OCI-M2 (cell line): ENCODE measurements around the gene PHYKPL.
"Not testable (repeated sequence)": the region's sequence is repeated elsewhere in the genome, so short reads cannot be mapped to it uniquely, and the experiment has no call there.

ENCODE experiments used
- DNase-seq: peaks from one replicate; lab custom pipeline; 2025; ENCODE audit not compliant: unreplicated experiment; lab: John Stamatoyannopoulos, UW

PHYKPL gene

DNA sequence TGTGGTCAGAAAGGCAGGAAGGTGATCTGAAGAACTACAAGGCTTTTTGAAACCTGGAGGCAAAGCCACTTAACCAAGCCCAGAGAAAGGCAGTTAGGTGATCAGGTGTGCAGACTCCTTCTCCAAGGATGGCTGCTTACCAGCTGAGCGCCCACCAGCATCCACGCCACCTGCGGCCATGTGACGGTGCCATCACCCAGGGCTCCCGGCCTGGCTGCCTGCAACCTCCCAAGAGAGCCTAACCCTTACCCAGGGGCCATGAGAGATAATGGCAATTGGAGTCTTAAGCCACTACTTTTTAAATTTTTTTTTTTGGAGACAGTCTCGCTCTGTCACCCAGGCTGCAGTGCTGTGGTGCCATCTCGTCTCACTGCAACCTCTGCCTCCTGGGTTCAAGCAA lies 33.1 kb upstream of the PHYKPL start:
- no peak for DNase-seq

DNA sequence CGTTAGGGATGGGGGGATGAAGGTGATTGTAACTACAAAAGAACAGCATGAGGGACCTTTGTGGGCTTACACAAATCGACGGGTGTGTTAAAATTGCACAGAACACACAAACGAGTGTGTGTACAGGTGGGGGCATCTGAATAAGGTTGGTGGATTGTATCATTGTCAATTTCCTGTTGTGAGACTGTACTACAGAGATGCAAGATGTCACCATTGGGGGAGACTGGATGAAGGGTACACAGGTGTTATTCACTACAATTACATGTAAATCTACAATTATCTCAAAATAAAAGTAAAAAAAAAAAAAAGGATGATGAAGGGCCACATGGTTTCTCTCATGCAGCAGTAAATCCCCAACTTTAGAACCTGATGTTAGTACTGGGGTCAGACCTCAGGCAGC lies 31.4 kb upstream of the PHYKPL start:
- DNase-seq, result no peak

DNA sequence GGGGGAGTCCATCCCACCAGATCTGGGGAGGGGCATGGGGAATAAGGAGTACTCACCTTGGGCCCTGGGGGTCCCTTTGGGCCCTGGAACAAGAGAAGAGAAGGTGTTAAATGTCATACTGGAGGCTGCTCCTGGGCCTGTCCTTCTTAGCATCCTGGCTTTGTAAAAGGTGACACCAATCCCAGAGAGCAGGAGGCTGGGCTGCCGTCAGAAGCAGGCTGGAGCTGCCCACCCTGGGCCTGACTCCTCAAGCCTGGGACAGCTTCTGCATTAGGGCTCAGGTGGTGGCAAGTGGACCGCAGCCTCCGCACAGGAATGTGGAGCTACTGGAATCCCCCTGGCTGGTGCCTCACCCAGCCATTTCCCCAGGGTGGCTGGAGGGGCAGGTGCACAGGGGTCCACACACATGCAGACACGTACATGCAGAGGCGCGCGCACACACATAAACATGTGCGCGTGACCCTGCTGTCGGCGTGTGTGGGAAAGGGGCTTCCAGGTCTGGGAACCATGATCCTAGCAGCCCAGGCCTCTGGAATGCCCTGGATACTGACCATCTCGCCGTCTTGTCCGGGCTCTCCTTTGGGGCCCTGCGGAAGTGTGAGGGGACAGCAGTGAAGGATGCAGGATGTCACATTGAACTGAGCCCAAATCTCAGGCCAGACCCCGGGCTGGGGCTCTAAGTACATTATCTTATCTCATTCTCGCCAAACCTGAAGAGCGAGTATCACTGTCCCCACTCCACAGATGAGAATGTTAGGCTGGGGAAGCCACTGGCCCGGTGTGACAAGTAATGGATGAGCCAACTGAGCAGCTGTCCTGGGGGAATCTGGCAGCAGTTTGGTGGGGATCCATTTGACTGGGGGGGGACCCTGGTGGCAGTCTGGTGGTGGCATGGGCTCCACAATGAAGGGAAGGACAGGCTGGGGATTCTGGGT lies 29.3 kb upstream of the PHYKPL start:
- no peak for DNase-seq

DNA sequence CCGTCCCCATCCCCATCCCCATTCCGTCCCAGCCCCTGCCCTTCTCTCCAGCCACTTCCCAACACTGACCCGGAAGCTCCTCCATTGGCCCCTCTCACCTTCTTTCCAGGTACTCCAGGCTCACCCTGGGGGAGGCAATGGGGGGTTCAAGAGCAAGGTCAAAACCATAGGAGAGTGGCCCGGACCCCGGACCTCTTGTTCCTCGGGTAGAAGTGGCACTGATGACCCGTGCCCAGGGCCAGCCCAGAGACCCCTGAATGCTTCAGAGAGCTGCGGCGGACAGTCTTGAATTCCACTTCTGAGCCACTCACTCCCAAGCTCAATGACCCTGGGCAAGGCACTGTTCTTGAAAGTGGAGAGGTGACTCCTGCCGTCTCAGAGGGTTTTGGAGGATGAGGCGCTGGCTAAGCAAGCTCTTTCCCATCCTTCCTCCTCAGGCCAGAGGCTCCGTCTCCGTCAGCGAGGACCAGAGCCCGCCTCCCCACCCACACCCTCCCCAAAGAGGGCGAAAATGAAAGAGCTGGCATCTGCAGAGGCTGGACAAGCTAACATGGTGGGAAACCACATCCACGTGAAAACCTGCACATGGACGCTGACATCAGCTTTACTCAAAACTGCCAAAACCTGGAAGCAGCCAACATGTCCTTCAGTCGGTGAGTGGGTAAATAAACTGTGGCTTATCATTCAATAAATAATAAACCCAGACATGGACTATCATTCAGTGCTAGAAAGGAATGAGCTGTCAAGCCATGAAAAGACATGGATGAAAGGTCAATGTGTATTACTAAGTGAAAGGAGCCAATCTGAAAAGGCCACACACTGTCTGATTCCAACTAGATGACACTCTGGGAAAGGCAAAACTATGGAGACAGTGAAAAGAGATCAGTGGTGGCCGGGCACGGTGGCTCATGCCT lies 27.3 kb upstream of the PHYKPL start:
- no peak for DNase-seq

DNA sequence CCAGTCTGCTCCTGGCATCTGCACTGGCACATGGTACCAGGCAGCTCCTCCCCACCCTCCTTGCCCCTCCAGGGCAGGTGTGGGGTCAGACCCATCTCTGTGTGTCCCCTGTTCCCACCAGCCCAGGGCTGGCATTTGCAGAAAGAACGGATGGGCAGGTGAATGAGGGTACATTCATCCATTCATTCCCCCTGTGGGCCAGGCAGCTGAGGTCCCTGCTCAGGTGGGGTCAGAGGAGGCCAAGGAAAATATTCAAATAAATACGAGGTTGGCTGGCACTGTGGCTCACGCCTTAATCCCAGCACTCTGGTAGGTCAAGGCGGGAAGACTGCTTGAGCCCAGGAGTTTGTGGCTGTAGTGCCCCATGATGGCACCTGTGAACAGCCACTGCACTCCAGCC lies 25.0 kb upstream of the PHYKPL start:
- DNase-seq, result no peak

DNA sequence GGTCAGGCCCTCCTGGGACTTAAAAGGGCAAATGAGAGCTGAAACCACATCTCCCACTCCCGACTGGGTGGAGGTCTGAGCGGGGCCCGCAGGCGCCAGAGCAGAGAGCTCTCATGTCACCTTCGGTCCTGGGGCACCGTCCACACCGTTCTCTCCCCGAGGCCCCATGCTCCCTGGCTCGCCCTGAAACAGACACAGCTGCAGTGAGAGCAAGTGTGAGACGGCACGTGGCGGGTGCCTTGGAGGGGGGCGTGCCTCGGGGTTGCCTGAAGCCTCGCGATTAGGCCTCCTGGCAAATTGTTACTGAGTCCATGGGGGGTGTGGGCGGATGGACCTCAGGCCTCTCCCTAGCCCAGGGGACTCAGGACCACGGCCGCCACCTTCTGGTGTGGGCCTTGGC lies 24.1 kb upstream of the PHYKPL start:
- DNase-seq, result no peak

DNA sequence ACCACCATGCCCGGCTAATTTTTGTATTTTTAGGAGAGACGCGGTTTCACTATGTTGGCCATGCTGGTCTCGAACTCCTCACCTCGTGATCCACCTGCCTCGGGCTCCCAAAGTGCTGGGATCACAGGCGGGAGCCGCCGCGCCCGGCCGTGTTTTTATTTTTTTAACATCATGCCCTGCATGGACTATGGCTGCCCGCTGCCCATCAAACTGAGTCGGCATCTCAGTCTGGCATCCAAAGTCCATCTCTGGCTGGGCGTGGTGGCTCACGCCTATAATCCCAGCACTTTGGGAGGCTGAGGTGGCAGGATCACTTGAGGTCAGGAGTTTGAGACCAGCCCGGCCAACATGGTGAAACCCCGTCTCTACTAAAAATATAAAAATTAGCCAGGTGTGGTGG lies 21.0 kb upstream of the PHYKPL start:
- not testable (repeated sequence) for DNase-seq

DNA sequence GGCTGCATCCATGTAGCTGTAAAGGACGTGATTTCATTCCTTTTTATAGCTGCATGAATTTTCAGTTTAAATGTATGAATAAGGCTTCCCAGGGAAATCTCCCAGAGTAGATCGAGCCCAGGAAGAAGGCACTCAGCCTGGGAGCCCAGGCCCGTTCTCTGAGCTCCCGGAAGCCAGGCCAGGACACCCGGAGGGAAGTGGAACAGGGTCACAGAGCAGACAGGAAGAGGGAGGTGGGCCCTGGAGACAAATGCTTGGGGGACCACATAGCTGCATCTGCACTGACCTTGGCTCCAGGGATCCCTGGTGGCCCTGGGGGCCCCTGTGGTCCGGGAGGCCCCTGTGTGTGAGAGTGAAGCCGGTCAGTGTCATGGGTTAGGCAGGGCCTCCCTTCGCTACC lies 19.7 kb upstream of the PHYKPL start:
- no peak for DNase-seq

DNA sequence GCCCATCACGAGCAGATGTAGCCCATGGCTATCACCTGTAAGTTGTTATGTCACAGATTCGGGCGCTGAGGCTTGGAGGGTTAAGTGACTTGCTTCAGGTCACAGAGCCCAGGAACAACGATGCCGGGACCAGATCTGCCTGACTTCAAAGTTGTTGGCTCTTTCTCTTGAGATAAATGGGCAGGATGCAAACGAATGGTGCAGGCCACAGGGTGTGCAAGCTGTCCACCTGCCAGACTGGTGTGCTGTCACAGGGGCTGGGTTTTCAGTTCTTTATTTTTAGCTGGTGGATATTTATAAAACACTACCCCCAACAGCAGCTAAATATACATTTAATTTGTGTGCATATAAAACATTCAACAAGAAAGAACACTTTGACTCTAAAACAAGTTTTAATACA lies 17.7 kb upstream of the PHYKPL start:
- DNase-seq, result no peak

DNA sequence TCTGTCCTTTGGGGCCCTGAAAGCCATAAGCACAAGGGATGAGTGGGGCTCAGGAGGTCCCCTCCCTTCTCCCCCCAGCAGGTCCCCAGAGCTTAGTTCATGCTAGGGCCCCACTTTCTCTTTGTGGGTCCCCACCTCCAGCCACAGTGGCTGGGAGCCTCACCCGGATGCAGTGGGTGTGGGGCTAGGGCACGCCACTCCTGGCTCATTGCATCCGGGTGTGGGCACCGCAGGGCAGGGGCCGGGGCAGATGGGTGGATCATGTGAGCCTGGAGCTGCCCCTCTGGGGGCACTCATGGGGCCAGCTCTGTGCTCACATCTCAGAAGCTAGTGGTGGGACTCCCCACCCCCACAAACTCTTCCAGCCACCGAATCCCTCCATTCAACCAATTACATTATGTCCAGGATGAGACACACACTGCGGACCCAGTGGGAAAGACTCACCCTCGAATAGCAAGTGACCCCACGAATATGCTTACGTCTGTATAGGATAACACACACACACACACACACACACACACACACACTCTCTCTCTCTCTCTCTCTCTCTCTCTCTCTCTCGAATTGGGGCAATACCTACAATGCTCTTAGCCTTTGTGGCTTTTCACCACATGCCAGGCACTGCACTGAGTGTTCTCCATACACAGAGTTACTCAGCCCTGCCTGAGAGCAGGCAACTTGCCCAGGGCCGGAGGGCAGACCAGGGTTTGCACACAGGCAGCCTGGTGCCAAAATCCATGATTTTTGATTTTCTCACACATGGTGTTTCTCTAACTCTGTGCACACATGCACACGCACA lies 16.8 kb upstream of the PHYKPL start:
- DNase-seq, result no peak

DNA sequence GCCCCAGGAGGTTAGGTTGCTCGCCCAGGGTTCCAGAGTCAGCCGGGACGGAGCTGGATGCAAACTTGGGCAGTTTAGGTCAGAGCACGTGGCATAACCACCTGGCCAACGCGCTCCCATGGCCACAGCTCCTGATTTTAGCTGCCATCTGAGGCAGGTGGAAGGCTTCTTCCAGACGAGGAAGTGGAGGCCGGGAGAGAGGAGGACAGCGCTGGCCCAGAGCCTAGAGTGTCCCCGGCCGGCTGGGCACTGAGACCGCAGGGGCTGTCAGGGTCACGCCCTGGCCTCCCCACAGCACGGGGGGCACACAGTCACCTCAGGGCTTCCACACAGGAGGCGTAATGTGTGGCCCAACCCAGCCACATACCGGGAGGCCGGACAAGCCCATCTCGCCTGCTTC lies 16.1 kb upstream of the PHYKPL start:
- no peak for DNase-seq

DNA sequence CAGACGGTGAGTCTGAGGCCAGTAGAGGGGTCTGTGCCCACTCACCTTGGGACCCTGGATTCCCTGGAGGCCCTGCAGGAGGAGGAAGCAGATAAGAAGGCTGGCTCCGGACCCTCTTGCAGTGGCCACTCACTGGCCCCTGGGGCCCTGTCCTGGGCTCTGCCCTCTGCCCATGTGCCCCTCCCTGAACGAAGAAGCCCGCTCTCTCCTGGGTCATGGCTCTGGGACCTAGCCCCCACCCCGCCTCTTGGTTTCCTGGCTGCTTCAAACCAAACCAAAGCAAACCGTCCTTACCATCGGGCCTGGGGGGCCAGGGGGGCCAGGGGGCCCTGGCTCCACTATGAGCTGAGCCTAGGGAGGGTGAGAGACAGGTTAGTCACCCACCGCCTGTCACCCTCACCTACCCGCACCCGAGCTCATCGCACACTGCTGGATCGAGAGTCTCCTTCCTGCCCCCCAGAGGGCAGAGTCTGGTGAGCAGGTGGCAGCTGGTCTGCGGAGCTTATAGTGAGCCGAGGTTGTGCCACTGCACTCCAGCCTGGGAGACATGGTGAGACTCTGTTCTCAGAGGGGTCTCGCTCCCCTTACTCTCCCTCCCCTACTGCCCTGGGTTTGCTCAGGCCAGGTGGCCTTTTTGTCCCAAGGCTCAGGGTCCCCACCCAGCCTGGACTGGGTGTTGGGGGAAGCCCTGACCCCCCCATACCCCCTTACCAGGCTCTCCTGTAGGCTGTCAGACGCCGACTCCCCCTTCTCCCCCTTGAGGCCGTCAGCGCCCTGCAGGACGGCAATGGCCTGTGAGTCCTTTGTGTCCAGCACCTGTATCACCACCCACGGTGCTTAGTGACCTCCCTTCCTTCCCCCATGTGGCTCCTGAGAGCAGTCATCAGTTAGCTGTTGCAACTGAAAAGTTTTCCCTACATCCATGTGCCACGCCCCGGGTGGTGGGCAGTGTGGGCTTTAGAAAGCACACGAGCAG lies 15.2 kb upstream of the PHYKPL start:
- DNase-seq, result no peak

DNA sequence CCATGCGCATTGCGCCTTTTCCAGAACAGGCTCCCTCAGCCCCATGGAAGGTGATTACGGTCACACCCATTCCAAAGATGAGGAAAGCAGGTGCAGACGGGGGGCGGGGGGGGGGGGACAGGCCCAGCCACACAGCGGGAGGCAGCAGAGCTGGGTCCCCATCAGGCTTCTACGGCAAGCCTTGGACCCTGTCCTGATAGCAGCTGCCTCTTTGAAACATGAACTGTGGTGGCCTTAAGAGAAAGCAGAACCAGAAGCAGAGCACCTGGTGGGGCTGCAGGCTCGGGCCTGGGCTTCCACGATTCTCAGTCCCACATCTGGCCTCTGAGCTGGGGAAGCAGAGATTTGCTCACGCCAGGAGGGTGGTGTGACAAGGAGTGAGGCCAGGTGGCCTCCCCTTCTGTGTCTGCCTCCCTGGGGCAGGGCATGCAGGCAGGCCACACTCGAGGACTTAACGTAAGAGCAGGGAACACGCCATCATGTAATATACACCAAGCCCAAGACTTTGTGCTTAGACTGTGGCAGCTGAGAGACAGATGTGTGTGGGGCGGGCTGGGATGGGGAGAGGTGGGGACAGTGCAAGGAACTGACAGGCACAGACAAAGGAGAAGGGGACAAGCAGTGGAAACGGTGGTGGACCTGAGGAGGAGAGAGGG lies 14.2 kb upstream of the PHYKPL start:
- DNase-seq, result no peak

DNA sequence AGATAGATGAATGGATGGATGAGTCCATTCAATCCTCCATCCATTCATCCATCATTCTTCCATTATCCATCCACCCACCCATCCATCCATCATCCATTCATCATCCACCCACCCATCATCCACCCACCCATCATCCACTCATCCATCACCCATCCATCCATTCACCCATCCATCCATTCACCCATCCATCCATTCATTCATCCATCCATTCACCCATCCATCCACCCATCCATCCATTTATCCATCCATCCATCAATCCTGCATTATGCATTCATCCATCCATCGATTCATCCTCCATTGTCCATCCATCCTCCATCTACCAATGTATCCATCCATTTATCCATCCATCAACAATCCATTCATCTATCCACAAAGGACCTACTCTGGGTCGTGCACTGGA lies 12.8 kb upstream of the PHYKPL start:
- no peak for DNase-seq

DNA sequence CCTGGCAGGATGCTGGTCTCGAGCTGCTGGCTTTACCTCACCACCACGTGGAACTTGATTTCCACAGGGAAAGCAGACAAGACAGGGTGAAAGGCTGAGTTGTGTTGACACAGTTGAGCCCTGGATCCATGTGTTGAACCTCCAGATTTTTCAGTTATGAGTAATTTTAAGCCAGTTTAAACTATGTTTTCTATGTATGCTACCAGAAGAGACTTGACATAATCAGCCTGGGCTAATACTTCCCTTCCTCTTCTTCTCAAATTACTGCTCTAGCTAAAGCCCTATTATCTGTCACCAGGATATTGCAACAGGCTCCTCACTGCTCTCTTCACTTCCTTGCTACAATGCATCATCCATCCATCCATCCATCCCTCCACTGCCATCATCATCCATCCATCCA lies 12.0 kb upstream of the PHYKPL start:
- DNase-seq, result no peak

DNA sequence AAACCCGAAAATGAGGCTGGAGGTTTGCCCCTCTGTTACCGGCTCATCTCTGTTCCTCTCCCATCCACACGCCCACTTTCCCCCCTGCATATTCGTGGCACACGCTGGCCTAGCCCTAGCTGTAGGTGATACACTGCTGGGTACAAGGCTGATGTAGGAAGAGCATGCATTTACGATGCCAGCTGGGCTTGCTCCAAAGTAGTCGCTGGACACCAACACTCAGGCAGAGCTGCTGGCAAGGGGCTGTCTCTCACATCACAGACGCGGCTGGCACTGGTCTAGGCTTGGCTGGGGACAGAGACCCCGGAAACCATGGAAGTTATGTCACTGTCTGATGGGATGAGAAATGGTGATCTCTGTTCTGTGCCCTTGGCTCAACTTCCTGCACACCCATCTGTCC lies 9.8 kb upstream of the PHYKPL start:
- no peak for DNase-seq

DNA sequence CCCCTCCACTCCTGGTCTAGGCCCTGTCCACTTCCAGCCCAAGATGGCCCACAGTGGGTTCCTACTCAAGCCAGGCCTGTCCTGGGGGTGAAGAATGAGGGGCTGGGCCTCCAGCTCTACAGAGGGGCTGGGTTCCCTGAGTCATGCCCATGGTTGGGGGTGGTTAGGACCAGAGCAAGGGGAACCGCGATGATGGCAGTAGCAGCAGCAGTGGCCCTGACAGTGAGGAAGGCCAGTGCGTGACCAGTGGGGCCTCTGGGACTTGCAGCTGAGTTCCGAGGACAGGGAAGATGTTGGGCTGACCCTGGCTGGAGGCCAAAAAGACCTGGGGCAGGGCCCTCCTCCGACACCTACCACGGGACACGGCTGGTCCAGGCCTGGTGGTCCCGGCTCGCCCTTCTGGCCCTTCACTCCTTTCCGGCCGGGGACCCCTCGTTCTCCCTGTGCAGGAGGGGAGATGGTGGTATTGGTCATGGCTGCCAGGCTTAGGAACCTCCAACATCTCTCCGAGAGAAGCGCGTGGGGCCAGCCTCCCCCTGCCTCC lies 9.2 kb upstream of the PHYKPL start:
- no peak for DNase-seq

DNA sequence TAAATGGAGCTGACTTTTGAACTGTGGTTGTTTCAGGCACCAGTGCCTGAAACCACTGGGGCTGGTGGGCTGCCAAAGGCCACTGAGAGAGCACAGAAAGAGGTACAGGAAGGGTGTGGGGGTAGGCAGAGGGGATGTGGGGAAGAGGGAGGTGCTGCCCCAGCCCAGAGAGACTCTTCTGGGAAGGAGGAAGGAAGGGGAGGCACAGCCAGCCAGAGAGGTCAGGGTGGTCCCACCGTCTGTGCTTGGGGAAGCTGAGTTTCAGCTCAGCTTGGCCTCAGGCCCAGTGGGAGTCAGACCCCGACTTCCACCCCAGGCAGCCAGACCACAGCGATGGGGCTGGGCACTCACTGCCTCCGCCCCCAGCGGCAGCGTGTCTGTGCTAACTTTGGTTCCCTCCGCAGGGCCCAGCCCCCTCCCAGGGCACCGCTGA lies 8.6 kb upstream of the PHYKPL start:
- DNase-seq, result no peak

DNA sequence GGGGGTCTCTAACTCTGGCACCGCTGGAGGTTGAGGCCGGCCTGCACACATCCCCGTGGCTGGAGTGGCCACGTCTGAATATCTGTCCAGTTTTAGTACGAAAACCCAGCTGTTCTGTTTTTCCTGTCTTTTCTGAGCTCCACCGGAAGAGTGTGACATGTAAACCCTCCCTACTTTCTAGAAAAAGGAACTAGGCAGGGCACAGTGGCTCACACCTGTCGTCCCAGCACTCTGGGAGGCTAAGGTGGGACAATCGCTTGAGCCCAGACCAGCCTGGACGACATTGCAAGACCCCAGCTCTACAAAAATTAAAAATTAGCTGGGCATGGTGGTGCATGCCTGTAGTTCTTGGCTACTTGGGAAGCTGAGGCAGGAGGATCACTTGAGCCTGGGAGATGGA lies 8.2 kb upstream of the PHYKPL start:
- no peak for DNase-seq
